GM19035 (cell line): ENCODE measurements around the gene PRKG2.

Source experiments
- ATAC-seq: cut with Tn5 transposase; IDR thresholded peaks from one replicate; pipeline ENCODE4 v1.9.1; 2021; ENCODE audit not compliant: unreplicated experiment

Gene PRKG2

DNA sequence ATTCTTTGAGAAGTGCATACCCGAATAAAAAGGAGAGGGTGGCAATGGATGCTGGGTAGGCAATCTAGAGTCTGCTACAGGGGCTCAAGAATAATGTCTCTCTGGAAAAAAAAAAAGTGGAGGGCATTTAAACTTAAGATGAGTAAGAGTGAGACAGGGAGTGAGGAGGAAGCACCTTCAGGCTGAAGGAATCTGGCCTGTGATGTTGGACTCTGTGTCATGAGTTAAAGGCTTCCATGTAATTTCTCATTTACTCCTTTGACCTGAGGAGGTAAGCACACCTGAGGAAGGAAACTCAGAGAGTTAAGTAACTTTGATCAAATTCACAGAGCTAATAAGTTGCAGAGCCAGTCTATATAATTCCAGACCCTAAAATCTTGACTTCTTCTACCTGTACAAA lies 3.2 kb upstream of the PRKG2 start:
- no peak for ATAC-seq

DNA sequence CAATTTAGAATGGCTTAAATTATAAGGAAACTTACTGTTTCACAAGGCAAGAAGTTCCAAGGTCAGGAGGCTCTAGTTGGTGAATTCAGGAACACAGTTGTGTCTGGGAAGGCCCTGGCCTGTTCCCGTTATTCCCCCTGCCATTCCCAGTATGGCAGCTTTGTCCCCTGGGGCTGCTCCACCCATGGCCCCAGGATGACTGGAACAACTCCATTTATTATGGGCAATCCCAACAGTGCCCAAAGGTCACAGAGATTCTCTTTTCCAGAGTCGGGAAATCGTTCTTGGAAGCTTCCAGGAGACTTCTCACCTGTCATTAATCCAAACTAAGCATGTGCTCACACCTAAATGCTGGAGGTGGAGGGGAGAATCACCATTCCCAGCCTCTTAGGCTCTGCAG lies 2.8 kb upstream of the PRKG2 start:
- no peak for ATAC-seq

DNA sequence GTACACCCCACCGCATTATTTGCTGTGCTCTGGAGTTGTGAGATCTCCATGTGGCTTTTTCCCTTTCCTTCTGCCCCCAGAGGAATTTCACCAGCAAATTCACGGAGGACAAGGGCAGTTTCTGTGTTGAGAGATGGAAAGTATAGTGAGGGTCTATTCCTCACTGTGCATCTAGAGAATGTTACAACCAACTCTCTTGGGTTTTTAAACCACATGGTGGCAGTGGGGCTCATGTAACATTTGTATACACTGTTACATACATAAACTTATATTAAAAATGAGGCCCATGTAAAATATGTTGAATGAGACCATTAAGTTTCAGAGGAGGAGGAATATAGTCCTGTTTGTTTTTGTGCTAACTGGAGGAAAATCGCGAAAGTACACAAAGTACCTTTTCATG lies 909 bp upstream of the PRKG2 start:
- no peak for ATAC-seq

DNA sequence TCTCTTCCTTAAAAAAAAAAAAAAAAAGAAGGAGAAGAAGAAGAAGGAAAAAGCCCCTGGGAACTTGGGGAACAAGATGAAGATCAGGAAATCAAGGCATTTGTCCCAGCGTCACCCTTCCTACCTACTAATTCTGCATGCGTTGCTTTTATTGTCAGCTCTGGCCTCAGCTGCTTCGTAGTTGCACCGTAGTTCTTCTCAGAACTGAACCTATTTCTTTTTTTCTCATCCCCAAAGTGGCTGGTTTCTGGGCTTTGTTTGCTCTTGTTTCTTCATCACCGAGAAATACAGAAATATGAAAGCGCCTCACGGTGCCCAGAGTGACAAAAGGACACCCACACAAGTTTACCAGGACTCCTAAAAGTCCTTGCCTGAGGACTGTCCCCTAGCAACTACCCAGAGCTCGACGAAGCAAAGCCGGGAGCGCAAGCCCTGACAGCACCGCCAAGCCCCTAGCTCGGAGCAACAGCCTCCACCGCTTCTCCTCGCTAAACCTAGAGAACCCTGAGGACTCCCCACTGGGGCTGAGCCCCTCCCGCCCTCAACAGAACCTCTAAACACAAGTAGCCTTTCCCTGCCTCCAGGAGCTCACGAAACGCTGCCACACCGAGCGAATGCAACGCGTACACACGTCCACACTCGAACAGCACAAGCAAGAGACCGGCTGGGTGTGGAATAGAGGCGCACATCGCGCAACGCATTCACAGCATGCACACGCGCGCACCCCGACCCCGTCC lies 710 bp downstream of the PRKG2 start:
- no peak for ATAC-seq

DNA sequence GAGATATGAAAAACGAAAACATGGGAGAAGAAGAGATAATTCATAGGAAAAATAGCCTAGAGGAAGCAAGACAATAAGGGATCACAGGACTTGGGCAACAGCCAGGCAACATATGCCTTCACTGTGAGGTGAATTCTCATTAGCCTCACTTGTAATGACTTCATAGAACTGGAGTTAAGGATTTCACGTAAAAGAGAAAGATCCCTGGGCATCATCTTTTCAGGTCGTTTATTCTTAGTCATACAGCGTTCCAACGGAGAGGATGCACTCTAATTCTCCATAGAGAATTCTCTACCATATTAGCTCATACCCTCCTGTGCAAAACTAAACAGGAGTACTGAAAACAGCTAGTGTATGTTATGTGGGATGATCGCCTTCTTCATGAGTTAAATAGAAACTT lies 1.4 kb downstream of the PRKG2 start:
- no peak for ATAC-seq

DNA sequence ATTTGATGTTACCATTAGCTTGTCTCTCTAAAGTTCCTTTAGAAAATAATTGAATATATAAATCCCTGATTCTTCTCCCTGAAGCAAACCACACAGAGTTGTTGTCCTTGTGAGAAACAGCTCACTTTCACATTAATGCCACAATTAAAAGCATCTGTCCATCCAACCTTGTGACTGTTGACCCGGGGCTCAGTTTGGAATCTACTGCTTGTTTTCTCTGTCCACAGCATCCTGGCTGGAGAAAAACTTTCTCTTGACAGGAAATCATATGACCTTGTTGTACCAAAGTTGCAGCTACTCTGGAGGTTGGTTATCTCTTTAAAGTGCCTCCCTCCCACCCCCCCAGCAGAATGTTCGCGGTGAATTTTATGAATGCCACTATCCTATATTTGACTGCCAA lies 3.1 kb downstream of the PRKG2 start:
- no peak for ATAC-seq

DNA sequence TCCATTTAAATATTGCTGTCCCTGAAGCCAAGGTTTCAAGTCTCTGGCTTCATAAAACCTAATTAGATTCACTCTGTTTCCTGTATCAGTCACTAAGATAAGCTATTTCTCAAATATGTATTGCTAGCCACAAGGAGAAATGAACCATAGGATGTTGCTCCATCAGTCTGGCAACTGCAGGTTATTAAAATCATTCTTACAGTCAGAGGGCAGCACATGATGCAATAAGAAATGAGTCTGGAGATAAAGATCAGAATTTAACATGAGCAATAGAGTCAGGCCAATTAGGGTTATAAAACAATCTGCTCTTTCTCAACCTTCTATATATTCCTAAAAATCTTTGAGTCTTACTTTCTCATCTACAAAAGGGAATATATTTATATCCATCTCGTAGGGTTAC lies 7.2 kb downstream of the PRKG2 start:
- ATAC-seq, result no peak

DNA sequence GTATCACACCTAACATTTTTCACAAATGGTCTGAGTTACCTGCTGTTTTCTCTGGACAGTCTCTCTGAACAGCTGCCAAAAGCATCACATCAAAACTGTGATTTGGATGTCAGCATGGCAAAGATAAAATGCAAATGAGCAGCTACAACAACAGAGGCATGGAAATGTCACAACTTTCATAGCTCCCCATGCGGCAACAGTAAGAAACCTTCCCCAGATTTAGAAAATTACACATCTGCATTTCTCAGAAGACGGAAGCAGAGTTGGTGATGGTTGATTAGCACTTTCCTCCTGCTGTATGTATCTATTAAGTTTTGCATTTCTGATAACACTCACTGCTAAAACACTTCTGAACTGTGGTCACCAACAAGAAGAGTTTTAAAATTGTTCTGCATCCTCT lies 9.7 kb downstream of the PRKG2 start:
- no peak for ATAC-seq

DNA sequence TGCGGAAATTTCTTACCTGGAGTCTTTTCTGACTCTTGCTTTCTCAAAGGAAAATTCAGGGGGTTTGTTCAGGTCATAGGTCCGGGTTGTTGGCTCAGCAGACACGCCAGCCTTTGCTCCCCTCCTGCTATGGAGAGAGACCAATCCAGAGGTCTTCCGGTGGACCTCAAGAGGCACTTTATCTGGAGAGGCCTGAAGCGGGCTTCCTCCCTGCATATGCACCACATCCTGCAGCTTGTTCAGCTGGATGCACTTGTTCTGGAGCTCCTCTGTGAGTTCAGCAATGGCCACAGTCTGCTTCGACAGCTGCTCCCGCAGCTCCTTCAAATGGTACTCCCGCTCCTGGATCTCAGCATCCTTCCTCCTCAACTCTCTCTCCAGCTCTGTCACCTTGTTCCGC lies 10.5 kb downstream of the PRKG2 start:
- no peak for ATAC-seq

GRCh38 chr4:81199831-81200230 lies 15.2 kb downstream of the PRKG2 start:
- no peak for ATAC-seq

DNA sequence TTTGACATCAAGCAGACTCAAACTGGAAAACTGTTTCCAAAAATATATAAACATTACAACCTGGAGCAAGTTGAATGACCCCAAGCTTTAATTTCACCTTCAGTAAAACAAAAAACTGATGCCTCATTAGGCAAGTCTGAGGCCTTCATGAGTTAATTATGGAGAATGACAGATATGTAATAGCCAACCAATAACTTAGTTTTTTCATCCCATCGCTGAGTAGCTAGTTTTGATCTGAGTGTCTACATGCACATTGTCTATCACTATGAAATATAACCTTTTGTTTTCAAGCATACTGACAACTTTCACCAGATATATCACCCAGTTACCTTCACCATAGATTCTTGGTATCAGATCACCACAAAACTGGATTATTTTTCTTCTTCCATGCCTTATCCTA lies 16.4 kb downstream of the PRKG2 start:
- no peak for ATAC-seq

- ATAC-seq, result no peak
These were observed 17.0 kb downstream of the PRKG2 start for GRCh38 chr4:81197864-81198524.

DNA sequence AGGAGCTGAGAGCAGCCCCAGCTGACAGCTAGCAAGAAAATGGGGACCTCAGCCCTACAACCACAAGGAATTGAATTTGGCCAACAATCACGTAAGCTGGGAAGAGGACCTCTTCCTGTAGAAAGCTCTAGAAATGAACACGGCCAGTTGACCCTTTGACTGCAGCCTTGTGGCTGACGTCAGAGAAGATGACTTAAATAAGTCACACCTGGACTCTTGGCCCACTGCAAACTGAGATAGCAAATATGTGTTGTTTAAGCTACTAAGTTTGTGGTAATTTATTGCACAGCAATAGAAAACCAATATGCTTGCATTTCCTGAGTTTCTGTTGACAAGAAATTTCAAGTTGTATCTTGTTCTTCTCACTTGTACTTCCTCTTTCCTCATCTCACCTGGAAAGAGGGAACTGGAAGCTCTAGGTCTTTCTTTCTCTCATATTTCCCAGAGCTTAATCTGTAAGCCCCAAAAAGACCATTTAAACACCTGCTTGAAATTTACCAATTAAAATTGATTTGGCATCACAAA lies 18.8 kb downstream of the PRKG2 start:
- no peak for ATAC-seq

DNA sequence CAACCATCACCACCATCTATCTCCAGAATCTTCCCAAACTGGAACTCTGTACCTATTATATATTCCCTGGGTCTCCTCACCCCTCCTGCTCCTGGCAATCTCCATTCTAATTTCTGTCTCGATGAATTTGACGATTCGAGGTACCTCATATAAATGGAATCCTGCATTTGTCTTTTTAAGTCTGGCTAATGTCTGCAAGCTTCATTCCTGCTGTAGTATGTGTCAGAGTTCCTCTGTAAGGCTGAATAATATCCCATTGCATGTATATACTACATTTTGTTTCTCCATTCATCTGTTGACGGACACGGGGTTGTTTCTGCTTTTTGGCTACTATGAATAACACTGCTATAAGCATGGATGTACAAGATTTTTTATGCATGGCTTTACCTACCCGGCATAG lies 19.5 kb downstream of the PRKG2 start:
- no peak for ATAC-seq

GRCh38 chr4:81194286-81194685 lies 20.7 kb downstream of the PRKG2 start:
- ATAC-seq, result no peak

- ATAC-seq, result no peak
These were observed 34.1 kb downstream of the PRKG2 start for GRCh38 chr4:81180916-81181315.

DNA sequence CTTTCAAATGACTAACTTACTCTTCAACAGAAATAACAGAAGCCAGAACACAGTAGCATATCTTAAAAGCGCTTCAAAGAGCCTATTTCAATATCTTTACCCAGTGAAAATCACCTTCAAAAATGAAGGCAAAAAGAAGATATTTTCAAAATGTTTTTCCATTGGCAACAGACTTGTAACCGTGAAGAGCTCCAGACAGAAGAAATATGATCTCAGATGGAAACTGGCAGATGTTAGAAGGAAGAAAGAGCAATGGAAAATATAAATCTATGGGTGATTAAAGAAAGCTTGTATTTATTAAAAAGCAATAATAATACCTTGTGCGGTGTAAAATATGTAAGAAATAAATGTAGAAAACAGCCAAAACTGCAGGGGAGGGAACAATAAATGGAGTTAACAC lies 35.7 kb downstream of the PRKG2 start:
- ATAC-seq, result no peak

- ATAC-seq, result no peak
These were observed 41.8 kb downstream of the PRKG2 start for GRCh38 chr4:81173213-81173612.

DNA sequence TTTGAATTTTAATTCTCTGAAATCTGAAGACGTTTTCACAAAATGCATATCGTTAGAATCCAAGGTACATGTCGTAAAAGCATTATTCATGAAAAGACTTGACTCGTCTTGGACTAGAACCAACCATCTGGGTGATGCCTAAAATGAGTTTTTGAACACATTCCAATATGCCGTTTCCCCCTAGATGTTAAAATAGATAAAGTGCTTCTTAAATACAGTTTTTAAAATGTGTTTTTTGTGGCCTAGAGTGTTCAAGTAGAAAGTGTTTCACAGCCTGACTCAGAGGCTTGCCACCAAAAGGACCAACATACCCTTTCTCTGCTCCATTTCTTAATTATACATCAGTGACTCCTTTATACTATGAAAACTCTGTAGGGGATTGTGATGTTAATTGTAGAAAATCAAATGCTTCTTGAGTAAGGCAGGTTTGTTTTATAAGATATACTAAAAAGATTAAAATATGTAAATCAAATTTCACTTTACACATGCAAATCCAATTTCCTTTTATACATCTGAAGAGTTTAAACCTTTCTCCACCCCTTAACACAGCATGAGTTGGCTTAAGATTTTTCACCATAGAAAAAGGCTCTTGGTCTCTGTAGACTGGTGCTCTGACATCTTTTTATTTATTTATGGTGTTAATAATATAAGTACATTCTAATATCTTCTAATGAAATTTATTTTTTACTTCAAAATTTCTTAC lies 48.4 kb downstream of the PRKG2 start:
- ATAC-seq, result no peak

- no peak for ATAC-seq
These were observed 49.1 kb downstream of the PRKG2 start for GRCh38 chr4:81165861-81166430.

GRCh38 chr4:81164623-81165416 lies 50.2 kb downstream of the PRKG2 start:
- ATAC-seq, result no peak
